ENCODE results near the gene LRRC26.

The LRRC26 gene

GRCh38 chr9:137166380-137167229 is 3.2 kb downstream of the LRRC26 start:
- no peak for DNase-seq (ENCODE audit: low read depth)

- DNase-seq (ENCODE audit: low read depth), result no peak
Observed at GRCh38 chr9:137165250-137165836, 4.5 kb downstream of the LRRC26 start.

- DNase-seq (ENCODE audit: low read depth), result no peak
Observed at GRCh38 chr9:137164370-137165249, 5.2 kb downstream of the LRRC26 start.

- no peak for DNase-seq (ENCODE audit: low read depth)
Observed at GRCh38 chr9:137163805-137164204, 6.0 kb downstream of the LRRC26 start.

DNA sequence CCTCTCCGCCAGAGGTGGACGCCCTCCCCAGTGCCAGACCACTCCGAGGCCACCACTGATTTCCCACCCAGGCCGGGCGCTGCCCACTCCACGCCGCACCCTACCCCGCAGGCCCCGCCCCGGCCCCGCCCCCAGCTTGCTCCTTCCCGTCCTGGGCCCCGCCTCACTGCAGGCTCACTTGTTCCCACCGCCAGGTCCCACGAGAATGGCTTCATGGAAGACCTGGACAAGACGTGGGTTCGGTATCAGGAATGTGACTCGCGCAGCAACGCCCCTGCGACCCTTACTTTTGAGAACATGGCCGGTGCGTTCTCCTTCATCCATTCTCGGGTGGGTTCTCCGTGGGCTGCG is 6.5 kb downstream of the LRRC26 start:
- DNase-seq (ENCODE audit: low read depth), result no peak

- no peak for DNase-seq (ENCODE audit: low read depth)
Observed at GRCh38 chr9:137162505-137163364, 7.1 kb downstream of the LRRC26 start.

GRCh38 chr9:137161558-137162486 is 8.0 kb downstream of the LRRC26 start:
- no peak for DNase-seq (ENCODE audit: low read depth)

DNA sequence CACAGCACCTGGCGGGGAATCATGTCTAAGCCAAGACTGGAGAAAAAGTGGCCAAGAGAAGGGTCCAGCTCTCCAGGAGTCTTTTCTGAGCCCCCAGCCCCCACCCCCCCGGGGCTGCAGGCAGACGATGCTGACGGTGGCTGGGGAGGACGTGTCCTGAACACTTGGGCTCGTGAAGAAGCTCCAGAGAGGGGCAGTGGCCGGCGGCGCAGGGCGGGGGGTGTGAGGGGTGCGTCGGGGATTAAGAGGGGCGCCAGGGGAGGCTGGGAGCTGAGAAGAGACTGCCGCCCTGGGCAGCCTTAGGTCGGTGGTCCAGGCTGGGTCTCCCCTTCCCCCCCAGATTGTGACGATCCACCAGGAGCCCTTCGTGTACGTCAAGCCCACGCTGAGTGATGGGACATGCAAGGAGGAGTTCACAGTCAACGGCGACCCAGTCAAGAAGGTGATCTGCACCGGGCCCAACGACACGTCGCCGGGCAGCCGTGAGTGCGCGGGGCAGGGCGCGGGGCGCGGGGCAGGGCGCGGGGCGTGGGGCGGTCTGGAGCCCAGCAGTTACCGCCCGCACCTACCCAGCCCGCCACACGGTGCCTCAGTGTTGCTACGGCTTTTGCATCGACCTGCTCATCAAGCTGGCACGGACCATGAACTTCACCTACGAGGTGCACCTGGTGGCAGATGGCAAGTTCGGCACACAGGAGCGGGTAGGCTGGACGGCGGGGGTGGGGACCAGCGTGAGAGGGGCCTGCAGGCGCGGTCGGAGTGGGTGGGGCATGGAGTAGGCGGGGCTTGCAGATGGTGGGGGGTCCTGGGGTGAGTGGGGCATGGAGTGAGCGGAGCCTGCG is 8.9 kb downstream of the LRRC26 start:
- DNase-seq (ENCODE audit: low read depth), result no peak

- DNase-seq (ENCODE audit: low read depth), result no peak
Observed at GRCh38 chr9:137160054-137160425, 9.8 kb downstream of the LRRC26 start.

DNA sequence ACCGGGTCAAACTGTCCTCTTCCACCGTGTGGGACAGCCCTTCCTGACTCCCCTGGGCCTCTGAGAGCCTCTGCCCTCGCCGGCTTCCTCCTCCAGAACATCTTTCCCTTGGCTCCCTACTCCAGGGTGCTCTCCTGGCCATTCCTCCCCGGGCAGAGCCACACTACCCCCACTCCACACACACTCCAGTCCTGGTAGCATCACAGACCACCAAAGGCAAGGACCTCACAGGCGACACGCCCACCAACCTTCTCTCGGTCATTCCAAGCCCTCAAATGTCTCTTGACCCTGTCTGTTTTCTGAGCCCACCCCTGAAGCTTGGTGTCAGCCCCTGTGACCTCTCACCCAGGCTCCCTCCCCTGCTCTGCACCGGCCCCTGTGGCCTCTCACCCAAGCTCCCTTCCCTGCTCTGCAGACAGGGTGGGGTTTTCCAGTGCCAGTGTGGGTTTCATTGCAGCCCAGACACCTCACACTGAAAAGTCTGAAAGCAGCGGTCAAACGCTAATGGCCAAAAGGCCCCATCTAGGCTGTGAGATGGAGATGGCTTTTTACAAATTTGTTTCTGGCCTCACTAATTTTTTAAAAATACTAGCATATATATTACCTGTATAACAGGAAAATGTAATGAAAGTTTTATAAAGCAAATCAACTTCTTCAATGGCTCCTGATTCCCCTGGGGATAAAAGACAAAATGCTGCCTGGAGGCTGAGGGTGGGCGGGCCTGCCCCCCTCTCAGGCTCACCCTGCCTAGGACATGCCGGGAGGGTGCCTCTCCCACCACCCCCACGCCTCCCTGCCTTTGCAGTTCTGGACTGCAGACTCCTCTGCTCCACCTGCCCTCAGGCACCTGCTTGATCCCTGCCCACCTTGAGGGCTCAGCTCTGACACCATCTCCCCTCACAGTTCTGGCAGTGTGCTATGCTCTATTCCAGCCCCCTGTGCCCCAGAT is 10.5 kb downstream of the LRRC26 start:
- DNase-seq (ENCODE audit: low read depth), result no peak

DNA sequence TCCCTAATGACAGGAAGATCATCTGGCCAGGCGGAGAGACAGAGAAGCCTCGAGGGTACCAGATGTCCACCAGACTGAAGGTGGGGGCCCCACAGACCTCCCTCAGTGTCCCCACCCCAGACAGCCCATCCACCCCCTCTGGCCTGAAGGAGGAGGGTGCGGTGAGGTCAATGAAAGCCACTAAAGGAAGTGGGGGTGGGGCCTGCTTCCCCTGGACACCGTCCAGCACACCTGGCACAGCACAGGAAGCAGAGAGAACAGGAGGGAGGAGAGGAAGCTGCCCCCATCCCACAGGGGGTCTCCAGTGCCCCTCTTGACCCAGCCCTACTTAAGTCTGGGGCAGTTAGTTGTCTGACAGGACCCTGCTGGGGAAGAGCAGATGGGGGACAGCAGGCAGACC is 11.2 kb downstream of the LRRC26 start:
- DNase-seq (ENCODE audit: low read depth), result no peak

DNA sequence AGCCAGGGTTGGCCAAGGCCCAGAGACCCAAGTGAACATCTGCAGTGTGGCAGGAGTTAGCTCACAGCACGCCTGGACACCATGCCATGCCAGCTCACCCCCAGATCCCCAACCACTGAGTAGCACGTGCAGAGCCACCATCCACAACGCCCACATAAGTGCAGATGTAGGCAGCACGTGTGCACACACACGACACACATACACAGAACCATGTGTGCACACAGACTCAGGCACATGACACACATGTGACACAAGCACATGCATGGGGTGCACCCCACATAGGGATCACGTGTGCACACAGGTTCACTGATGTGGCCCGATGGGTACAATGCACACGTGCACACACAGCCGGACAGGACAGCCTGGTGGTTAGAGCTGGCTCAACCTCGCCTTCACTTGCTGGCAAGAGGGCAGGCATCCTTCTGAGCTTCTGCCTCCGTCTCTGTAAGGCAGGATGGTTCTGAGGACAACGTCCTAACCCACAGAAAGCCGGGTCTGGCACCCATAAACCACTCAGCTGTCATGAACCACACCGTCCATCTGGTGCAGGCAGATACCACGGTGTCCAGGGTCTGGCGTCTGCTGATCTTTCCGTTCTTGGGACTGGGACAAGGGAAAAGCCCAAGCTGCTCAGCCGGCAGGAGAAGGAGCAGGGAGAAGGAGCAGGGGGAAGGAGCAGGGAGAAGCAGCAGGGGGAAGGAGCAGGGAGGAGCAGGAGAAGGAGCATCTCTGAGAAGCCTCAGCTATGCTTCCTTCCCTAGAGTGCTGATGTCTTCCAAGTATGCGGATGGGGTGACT is 12.0 kb downstream of the LRRC26 start:
- no peak for DNase-seq (ENCODE audit: low read depth)

- DNase-seq (ENCODE audit: low read depth), result no peak
Observed at GRCh38 chr9:137156567-137157375, 13.1 kb downstream of the LRRC26 start.

GRCh38 chr9:137152844-137153405 is 16.9 kb downstream of the LRRC26 start:
- DNase-seq (ENCODE audit: low read depth), result no peak

GRCh38 chr9:137150617-137151457 is 19.0 kb downstream of the LRRC26 start:
- DNase-seq (ENCODE audit: low read depth), result no peak

All from stromal cell of bone marrow (primary cell).